Spleen (tissue), 11 donors: Measurements from ENCODE around the gene GANAB. TPM values are rescaled to one million over a fixed set of nuclear protein-coding genes. Genes with fewer than 3 reads are reported as not detected.

ENCODE experiments used
- DNase-seq: peaks from one replicate; pipeline ENCODE4 v3.0.0-alpha.2; 2020
- H3K27ac ChIP-seq, 8 donors: fragments of 200-600 bp; sonication (generic) in 7 of 8; 1 replicate in 4 of 8; 2 replicates in 4 of 8; pipeline versions ENCODE4 v1.5.0 to v1.8.0; 2016 to 2021; ENCODE audit warnings: inconsistent platforms in 4 of 8, mild to moderate bottlenecking in 4 of 8, moderate library complexity in 1 of 8
- H3K27me3 ChIP-seq, 7 donors: fragments of 200-600 bp; sonication (generic) in 6 of 7; replicated peaks in 1 of 7; 1 replicate in 4 of 7; 2 replicates in 3 of 7; pipeline versions ENCODE4 v1.5.0 to v1.8.0; 2016 to 2021; ENCODE audit warnings: inconsistent platforms in 3 of 7, mild to moderate bottlenecking in 1 of 7
- H3K36me3 ChIP-seq, 6 donors: fragments of 200-600 bp; sonication (generic) in 5 of 6; 1 replicate in 4 of 6; 2 replicates in 2 of 6; pipeline versions ENCODE4 v1.5.0 to v1.8.0; 2016 to 2021; ENCODE audit warnings: inconsistent platforms in 2 of 6
- H3K4me1 ChIP-seq, 6 donors: fragments of 200-600 bp; sonication (generic) in 5 of 6; 1 replicate in 3 of 6; 2 replicates in 3 of 6; pipeline versions ENCODE4 v1.5.0 to v1.8.0; 2016 to 2021; ENCODE audit warnings: inconsistent platforms in 3 of 6
- H3K4me3 ChIP-seq, 8 donors: fragments of 200-600 bp; sonication (generic) in 7 of 8; 1 replicate in 4 of 8; 2 replicates in 4 of 8; pipeline versions ENCODE4 v1.5.0 to v1.8.0; 2016 to 2021; ENCODE audit warnings: inconsistent platforms in 4 of 8, mild to moderate bottlenecking in 4 of 8, moderate library complexity in 2 of 8
- H3K9me3 ChIP-seq, 8 donors: fragments of 200-600 bp; sonication (generic) in 7 of 8; 1 replicate in 4 of 8; 2 replicates in 4 of 8; pipeline versions ENCODE4 v1.5.0 to v1.8.0; 2016 to 2021; ENCODE audit warnings: inconsistent platforms in 4 of 8
- POLR2A ChIP-seq, 3 donors: fragments of 450-650 bp; IDR thresholded peaks; one replicate each; pipeline ENCODE4 v1.5.1; 2017; ENCODE audit warnings: antibody characterized with exemption in 3 of 3, mild to moderate bottlenecking in 1 of 3
- POLR2AphosphoS5 ChIP-seq, 3 donors: sonication (generic); formaldehyde crosslinking; IDR thresholded peaks; one replicate each; pipeline ENCODE4 v1.5.1; 2017; ENCODE audit warnings: antibody characterized with exemption in 3 of 3
- WGBS, 5 donors: extraction: QIAGEN DNeasy Blood & Tissue Kit in 3 of 5; methylation state at CpG; one replicate each; pipeline versions ENCODE4 v1.1.5 to v1.1.7; 2013 to 2018; 5-methylcytosine and 5-hydroxymethylcytosine counted together
- intact Hi-C: fragments of 100-400 bp; cut with DNase I; formaldehyde crosslinking; loops from one replicate; pipeline ENCODE4 v1.15.0; 2023; ENCODE audit warnings: low total_unique reads
- polyA plus RNA-seq, 3 donors: library from polyadenylated mRNA; stranded (reverse); fragments of 200-250 nt; gene quantifications; one replicate each; pipeline ENCODE4 v1.2.1, GENCODE V29; 2013
- total RNA-seq, 7 donors: library from RNA; depleted of rRNA in 3 of 7; stranded (reverse); fragments of >200 nt in 3 of 7; fragmentation: NEBNext Ultra II Directional in 4 of 7; extraction: Animal tissue kit (Norgen Biotek cat#: 25700) in 4 of 7; gene quantifications; one replicate each; pipeline versions ENCODE4 v1.1.0 to v1.2.1, GENCODE V29; 2016 to 2021
- TF ChIP-seq, protein P1 (sequence below), 11 experiments: fragments of 200-600 bp in 7 of 11; fragments of 450-650 bp in 4 of 11; sonication (generic) in 4 of 11; IDR thresholded peaks in 8 of 11; conservative IDR thresholded peaks in 3 of 11; 1 replicate in 7 of 11; 2 replicates in 4 of 11; pipeline versions ENCODE4 v1.4.0 to v1.8.0; 2016 to 2021; ENCODE audit warnings: antibody characterized with exemption in 11 of 11, inconsistent platforms in 4 of 11, mild to moderate bottlenecking in 1 of 11
- donor health status: healthy with polysubstance abuse.
- donor health status: DM: no; HTN: no; CAD: no; lungs with moderate emphysema.
- donor health status: DM: no; HTN: no; CAD: no.
- donor health status: Bipolar disorder and iron deficiency.
- donor health status: healthy.
- donor health status: DM: no; HTN: no; CAD: no.
- donor health status: DM: yes; HTN: yes; CAD: no.

The GANAB gene
- total and polyA plus RNA-seq, 10 donors = 49.0 to 245 (median 136) TPM

DNA sequence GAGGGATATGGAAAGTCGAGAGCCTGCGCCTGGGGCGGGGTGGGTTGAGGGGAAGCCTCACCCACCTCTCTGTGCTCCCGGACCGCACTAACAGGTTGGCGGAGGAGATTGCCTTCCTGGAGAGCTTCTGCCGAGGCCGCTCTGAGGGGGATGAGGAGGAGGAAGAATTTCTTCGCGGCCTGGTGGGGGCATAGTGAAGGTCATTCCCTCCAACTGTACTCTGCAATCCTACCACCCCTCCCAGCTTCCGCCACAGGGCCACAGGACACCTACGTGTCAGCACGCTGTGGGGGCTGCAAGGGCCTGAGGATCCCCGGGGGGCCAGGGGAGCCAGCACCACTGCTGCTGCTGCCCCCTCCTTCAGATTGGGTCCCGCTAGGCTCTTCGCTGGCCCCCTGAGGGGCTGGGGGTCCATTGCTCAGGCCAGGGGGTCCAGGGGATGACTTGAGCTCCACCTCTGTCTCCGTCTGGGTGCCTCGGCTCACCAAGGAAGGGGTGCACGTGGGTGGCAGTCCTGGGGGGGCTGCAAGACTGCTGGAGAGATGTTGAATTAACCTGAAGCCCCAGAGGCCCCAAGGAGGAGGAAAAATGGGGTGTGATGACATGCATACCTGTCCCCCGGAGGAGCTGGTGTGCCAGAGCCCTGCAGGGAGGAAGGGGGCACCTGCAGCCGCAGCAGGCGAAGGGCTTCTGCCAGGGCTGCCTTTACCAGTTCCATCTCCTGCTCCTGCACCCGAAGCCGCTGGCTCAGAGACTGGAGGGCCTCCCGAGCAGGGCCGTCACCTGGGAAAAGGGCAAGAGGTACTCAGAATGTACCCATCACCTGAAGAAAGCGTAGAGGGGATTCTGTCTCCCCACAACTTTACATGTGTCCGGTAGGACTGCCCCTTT lies 35.4 kb downstream of the GANAB start:
- TF ChIP-seq POLR2AphosphoS5 (IDR thresholded peaks at IDR 0.05) (no peak), POLR2A (IDR thresholded peaks at IDR 0.05) (no peak)
- TF ChIP-seq, protein P1, sequence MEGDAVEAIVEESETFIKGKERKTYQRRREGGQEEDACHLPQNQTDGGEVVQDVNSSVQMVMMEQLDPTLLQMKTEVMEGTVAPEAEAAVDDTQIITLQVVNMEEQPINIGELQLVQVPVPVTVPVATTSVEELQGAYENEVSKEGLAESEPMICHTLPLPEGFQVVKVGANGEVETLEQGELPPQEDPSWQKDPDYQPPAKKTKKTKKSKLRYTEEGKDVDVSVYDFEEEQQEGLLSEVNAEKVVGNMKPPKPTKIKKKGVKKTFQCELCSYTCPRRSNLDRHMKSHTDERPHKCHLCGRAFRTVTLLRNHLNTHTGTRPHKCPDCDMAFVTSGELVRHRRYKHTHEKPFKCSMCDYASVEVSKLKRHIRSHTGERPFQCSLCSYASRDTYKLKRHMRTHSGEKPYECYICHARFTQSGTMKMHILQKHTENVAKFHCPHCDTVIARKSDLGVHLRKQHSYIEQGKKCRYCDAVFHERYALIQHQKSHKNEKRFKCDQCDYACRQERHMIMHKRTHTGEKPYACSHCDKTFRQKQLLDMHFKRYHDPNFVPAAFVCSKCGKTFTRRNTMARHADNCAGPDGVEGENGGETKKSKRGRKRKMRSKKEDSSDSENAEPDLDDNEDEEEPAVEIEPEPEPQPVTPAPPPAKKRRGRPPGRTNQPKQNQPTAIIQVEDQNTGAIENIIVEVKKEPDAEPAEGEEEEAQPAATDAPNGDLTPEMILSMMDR (IDR thresholded peaks at IDR 0.05 in 8 of 11, conservative IDR thresholded peaks at IDR 0.05 in 3 of 11) = no peak
- H3K36me3 ChIP-seq = peaks cover 0 to 70% (median 33%) of the 10 kb centered on the region in 6 donors
- H3K4me1 ChIP-seq = peaks cover 16 to 89% (median 57%) of the 10 kb centered on the region in 6 donors
- WGBS, 5 donors = 64 to 73% (median 69%) methylated on average over 21 to 28 of the region's 28 CpGs
- no peaks in the 10 kb centered on the region for H3K27me3 ChIP-seq
- H3K4me3 ChIP-seq = peak overlapping the region; percentile 55 to 86 (median 70)
- DNase-seq = peak; percentile 81
- peak overlapping the region; percentile 95 to 99 (median 98) for H3K27ac ChIP-seq
- intact Hi-C loops = no loop called here
- H3K9me3 ChIP-seq = no peaks in the 10 kb centered on the region

DNA sequence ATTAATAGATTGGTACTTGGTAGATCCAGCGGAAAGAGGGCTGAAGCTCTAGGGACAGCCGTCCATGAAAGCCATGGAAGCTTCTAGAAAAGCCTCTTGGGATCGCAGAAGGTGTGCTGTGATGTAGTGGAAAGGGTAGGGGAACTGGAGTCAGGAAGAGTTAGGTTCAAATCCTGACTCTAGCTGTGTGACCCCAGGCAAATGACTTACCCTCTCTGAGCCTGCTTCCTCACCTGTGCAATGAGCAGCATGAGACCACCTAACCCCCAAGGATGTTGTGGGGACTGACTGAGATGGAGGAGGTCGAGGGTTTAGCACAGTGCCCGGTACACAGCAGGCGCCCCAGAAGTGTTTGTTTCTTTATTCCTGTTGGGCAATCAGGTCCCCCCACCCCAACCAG lies 36.0 kb downstream of the GANAB start:
- H3K27ac ChIP-seq = peak overlapping the region in 6 of 8 donors; percentile 26 to 99 (median 97)
- no peak for TF ChIP-seq POLR2A (IDR thresholded peaks at IDR 0.05)
- TF ChIP-seq POLR2AphosphoS5 (IDR thresholded peaks at IDR 0.05) = no peak
- TF ChIP-seq, protein P1 (IDR thresholded peaks at IDR 0.05 in 8 of 11, conservative IDR thresholded peaks at IDR 0.05 in 3 of 11) = no peak
- no peak for DNase-seq
- intact Hi-C loops = no loop called here
- no peaks in the 10 kb centered on the region for H3K9me3 ChIP-seq
- H3K4me3 ChIP-seq = peak overlapping the region in 2 of 8 donors; percentile 77 to 86
- WGBS, 5 donors = 80 to 90% (median 86%) methylated on average over 6 of the region's 6 CpGs
- no peaks in the 10 kb centered on the region for H3K27me3 ChIP-seq
- H3K4me1 ChIP-seq = peaks cover 16 to 91% (median 57%) of the 10 kb centered on the region in 6 donors
- peaks cover 0 to 70% (median 34%) of the 10 kb centered on the region in 6 donors for H3K36me3 ChIP-seq

DNA sequence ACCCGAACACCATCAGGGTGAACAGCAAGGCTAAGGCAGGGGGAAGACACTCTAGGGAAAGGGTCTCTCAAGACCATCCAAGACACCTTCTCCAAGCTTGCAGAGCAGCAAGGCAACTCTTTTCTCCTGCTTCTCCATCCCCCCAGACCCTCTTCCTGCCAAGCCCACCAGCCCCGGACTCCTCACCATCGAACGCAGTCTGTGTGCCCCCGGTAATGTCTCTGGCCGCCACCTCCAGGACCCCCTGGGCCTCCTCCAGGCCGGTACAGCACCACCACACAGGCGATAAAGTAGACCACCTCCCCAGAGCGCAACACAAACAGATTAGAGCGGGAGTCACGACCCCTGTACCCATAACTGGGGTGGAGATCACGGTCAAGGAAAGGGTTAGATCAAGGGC lies 37.6 kb downstream of the GANAB start:
- H3K4me3 ChIP-seq = no peak overlapping the region
- H3K27me3 ChIP-seq = no peaks in the 10 kb centered on the region
- no peak for DNase-seq
- peaks cover 0 to 73% (median 40%) of the 10 kb centered on the region in 6 donors for H3K36me3 ChIP-seq
- TF ChIP-seq, protein P1 (IDR thresholded peaks at IDR 0.05 in 8 of 11, conservative IDR thresholded peaks at IDR 0.05 in 3 of 11) = no peak
- TF ChIP-seq POLR2A (IDR thresholded peaks at IDR 0.05) = no peak
- no peak for TF ChIP-seq POLR2AphosphoS5 (IDR thresholded peaks at IDR 0.05)
- H3K4me1 ChIP-seq = peaks cover 16 to 85% (median 54%) of the 10 kb centered on the region in 6 donors
- intact Hi-C loops = no loop called here
- 91 to 95% (median 95%) methylated on average over 12 of the region's 12 CpGs for whole genome bisulfite sequencing, 5 donors
- H3K9me3 ChIP-seq = no peaks in the 10 kb centered on the region
- no peak overlapping the region for H3K27ac ChIP-seq

DNA sequence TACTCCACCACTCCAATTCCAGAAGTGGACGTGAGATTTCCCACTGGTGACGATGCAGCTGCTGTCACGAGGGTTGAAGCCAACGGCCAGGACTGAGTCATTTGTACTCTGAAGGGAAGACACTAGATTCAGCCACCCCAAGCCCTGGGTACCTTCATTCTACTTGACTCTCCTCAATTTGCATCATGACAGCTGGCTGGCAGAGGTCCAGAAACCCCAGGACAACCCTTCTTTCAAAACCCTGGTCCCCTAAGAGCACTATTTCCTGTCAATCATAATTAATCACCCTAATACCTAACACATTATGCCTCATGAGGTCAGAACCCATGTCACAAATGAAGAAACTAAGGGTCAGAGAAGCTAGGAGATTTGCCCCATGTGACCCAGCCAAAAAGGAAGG lies 38.7 kb downstream of the GANAB start:
- Histone ChIP-seq H3K9me3 (no peaks in the 10 kb centered on the region), H3K4me3 (no peak overlapping the region), H3K27me3 (no peaks in the 10 kb centered on the region), H3K4me1 (peaks cover 19 to 85% (median 50%) of the 10 kb centered on the region in 6 donors), H3K36me3 (peaks cover 0 to 84% (median 40%) of the 10 kb centered on the region in 6 donors), H3K27ac (peak overlapping the region in 1 of 8 donors; percentile 9)
- no peak for TF ChIP-seq POLR2AphosphoS5 (IDR thresholded peaks at IDR 0.05)
- TF ChIP-seq, protein P1 (IDR thresholded peaks at IDR 0.05 in 8 of 11, conservative IDR thresholded peaks at IDR 0.05 in 3 of 11) = no peak
- TF ChIP-seq POLR2A (IDR thresholded peaks at IDR 0.05) = no peak
- whole genome bisulfite sequencing, 5 donors = 60 to 100% (median 68%) methylated on average over 2 to 4 of the region's 4 CpGs
- DNase-seq = no peak
- intact Hi-C loops = no loop called here
